NCI-H2196 (cell line): ENCODE measurements around the gene MAN2A1.

Experiments
- DNase-seq: peaks from one replicate; lab custom pipeline; 2025; ENCODE audit not compliant: unreplicated experiment; lab: John Stamatoyannopoulos, UW

MAN2A1 gene

GRCh38 chr5:109678447-109678846, 11.3 kb upstream of the MAN2A1 start:
- no peak for DNase-seq

DNA sequence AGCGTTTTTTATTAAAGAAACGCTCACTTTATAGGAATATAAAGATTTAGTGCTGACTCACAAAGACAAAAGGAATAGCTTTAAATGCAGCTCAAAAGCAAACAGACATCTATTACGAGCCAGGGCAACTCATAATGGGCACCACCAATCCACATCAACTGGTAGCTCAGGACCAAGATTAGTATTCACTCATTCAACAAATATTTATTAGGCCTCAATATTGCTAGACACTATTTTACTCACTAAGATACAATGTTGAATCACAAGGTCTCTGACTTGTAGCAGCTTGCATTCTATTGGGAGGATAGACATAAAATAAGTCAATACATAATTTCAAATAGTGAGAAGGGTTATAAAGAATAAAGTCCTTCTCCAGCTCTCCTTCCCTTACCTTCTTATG, 8.0 kb upstream of the MAN2A1 start:
- no peak for DNase-seq

GRCh38 chr5:109682383-109682782, 7.3 kb upstream of the MAN2A1 start:
- no peak for DNase-seq

DNA sequence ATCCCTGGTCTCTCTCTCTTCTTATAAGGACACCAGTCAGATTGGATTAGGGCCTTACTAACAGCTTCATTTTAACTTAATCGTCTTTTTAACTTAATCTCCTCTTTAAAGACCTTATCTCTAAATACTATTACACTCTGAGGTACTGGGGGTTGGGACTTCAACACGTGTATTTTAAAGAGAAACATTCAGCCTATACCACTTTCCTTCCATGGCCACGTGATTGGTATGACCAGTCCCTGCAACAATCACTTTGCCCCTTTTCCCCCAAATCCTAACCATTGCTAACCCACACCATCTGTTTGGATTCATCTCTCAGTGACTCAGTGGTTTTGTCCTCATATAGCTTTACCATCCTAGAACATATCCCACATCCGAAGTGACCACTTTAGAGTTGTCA, 3.8 kb upstream of the MAN2A1 start:
- no peak for DNase-seq

- peak; percentile 73 for DNase-seq
Observed at GRCh38 chr5:109688630-109688969, 1.1 kb upstream of the MAN2A1 start.

DNA sequence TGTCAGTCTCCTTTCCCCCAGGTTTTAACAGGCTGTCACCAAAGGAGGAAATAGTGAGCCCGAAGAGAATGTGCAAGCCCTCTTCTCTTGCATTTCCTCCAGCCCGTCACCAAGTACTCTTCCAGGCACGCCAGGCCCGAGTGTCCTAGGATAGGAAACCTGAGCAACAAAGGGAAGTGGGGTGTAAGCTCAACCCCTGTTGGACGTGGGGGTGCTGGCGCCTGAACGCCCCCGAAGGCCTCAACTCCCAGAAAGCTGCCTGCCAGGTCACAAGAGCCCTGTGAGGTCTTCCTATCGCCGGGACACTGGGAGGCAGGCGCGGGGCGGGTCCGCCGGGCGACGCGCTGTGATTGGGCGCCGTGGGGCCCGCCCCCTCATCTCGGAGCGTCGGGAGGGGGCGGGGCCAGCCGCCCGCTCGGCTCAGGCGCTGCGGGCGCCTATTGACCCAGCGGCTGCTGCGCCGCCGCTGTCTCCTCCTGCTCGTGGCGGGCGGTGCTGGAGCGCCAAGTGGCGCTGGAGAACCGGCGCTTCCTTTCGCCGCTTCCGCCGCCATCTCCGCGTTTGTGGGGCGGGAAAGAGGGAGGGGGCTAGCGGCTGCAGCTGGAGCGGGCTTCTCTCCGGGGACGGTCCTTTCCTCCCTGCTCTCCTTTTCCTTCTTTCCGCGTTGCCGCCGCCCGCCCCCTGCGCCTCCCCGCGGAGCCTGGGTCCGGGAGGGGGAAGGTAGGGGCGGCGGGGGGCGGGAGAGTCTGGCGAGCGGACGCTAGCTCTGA, 572 bp upstream of the MAN2A1 start:
- peak; percentile 94 for DNase-seq

GRCh38 chr5:109690242-109690974, 681 bp downstream of the MAN2A1 start:
- peak; percentile 33 for DNase-seq

- DNase-seq, result peak; percentile 54
Observed at GRCh38 chr5:109690975-109691574, 1.3 kb downstream of the MAN2A1 start.

GRCh38 chr5:109691996-109692395, 2.3 kb downstream of the MAN2A1 start:
- no peak for DNase-seq

DNA sequence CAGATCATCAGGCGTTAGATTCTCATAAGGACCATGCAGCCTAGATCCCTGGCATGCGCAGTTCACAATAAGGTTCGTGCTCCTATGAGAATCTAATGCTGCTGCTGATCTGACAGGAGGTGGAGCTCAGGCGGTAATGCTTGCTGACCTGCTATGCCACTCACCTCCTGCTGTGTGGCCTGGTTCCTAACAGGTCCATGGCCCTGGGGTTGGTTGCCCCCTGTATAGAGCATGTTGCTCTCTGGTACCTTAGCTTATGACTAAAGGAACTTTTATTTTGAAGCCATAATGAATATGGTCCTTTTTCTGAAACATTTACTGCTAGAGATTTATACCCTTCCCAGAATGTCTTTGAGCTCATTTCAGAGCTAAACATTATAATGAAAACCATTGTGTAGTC, 3.1 kb downstream of the MAN2A1 start:
- DNase-seq, result no peak

- DNase-seq, result no peak
Observed at GRCh38 chr5:109693535-109694400, 4.0 kb downstream of the MAN2A1 start.

- no peak for DNase-seq
Observed at GRCh38 chr5:109694451-109694891, 4.7 kb downstream of the MAN2A1 start.

DNA sequence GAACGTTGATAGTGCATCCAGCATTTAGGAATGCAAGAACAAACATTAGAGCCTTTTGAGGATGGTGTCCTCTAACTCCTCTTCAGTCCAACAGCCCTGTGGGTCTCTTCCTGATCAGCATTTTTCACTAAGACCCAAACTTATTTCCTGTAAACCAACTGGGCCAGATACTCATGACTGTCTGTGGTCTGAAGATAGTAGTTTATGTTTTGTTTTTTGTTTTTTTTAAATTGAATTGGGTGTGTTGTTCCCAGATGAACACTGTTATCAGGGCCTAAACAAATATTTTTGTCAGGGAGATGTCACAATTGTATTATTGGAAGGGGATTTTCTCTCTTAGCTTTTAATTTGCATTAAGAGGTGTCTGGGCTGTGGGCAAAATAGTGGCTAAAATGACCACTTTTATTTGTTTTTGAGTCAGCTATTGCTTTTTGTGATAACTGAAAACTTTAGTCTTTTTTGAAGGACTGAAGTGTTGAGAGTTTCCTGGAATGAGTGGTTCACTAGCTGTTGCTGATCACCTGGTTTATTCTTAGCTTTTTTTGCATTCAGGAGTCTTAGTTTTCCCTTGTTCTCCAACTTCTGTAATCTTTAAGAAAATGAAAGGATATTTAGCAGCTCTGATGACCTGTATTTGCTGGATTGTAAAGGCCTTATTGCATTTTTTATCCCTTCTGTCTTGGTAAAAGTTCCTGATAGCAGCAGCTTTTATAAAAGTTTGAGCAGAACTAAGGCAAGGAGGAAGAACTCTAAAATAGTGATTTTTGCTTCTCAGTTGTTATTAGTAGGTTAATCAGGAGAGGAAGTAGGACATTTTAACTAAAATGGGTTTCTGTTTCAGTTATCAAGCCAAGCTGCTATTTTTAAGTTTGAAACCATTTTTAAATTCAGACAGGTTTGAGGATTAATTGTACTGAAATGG, 5.5 kb downstream of the MAN2A1 start:
- DNase-seq, result no peak

DNA sequence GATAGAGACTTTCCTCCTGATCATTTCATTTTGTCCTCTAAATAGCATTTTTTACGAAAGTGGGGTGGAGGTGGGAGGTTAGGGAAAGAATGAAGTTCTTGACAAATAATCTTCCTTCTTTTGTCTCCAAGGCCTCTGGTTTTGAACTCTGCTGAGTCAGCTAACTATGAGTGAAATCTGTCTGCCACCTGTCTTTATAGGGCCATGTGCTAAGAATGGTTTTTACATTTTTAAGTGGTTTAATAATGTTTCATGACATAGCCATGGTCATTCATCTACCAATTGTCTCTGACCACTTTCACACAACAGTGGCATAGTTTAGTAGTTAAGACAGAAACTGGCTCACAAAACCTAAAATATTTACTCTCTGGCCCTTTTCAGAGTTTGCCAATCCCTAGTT, 7.6 kb downstream of the MAN2A1 start:
- no peak for DNase-seq

- no peak for DNase-seq
Observed at GRCh38 chr5:109700516-109701153, 10.9 kb downstream of the MAN2A1 start.

DNA sequence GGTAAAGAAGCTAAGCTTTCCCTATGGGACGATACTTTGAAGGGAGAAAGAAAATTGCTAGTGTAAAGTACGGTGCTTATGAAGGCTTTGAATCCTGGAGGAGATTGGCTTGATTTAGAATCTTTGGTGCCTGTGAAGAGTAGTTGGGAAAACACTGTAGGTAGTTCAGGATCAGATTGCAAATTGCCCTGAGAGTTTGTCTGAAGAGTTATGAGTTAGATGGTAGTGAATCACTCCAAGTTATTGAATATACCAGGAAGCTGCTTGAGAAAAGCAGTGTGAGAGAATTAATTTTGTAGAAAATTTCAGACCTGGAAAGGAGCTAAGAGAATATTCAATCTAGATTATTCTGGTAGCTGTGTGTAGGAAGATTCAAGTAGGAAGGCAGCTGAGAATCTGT, 11.5 kb downstream of the MAN2A1 start:
- no peak for DNase-seq

DNA sequence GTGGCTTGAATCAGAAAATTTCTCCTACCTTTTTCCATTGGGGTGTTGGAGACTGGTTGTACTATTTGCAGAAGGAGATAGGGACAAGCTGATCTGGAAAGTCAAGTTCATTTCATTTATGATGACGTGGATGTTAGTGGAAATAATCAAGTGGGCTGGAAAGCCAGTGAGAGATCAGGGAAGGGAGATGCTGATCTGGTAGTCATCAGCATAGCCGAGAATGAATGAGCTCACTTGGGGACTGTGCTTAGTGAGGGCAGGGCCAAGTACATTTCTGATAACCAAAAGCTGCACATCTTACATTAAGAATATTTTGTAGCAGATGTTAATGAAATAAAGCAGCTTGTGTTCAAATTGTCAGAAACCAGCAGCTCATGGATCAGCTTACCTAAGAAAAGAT, 12.1 kb downstream of the MAN2A1 start:
- DNase-seq, result no peak

DNA sequence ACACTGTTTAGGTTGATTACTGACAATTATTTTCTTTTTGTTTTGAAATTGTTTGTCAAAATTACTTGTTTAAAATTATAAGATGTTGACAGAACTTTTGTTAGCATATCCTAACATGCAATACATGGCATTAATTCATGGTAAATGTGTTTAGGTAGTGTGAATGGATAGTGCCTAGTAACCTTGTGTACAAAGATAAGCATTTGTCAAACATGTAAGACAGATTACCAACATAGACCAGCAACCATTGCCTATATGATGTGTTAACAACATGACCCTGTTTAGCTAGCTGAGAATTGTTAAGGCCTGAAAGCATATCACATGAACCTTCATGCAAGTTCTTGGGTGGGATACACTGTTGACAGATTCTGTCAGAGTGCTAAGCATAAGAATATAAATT, 13.4 kb downstream of the MAN2A1 start:
- DNase-seq, result no peak

GRCh38 chr5:109703829-109704228, 14.1 kb downstream of the MAN2A1 start:
- no peak for DNase-seq
